Measurements from ENCODE around the gene BSPRY.

BSPRY gene

DNA sequence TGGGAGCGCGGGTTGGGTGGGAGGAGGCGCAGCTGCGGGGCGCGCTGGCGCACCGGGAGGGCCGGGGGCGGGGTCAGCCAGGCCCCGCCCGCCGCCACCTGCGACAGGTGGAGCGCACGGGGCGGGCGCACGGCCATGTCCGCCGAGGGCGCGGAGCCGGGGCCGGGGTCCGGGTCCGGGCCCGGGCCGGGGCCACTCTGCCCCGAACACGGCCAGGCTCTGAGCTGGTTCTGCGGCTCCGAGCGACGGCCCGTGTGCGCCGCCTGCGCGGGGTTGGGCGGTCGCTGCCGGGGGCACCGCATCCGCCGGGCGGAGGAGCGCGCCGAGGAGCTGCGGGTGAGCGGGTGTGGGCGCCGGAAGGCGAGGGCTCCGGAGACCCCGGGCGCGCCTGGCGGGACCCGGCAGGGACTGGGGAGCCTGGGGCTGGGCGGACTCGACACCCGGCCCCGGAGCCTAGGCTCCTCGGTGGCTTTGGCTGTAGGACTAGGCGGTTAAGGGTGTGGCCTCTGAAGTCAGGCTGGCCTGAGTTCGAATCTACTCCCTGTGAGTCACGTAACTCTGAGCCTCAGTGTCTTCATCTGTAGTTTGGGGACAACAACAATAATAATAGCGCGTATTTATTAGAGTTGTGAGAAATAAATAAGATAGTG lies at the start of gene BSPRY:
BSPRY (plus strand) TSS at position 97 of the 650 bp plus-strand sequence; CDS start at position 136, 39 bp downstream.
- no peak for TF ChIP-seq GATA3 (IDR thresholded peaks at IDR 0.05; ENCODE audit: low read depth, low read length)
- no peak for TF ChIP-seq GATA2 (IDR thresholded peaks at IDR 0.05; ENCODE audit: low read depth, low read length)

DNA sequence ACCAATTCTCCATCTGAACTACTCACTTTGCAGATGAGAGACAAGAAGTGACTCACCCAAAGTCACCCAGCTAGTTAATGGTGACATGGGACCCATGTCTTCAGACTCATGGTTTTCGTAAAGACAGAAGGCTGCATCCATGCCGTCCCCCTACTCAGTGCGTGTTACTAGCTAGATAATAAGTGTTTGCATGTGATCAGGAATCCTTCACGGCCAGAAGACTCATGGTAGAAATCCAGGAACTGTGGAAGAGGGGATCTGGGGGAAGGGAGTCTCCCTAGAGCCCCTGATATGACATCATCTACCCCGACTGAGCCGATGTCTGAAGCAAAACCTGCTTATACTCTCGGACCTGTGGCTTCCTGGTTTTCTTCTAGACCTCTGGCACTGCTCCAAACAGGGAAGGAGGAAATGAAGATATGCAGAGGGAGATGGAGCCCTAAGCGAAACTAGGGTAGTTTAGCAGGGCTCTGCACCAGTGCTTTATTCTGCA lies 49.5 kb upstream of the BSPRY start:
- TF ChIP-seq GATA3 (IDR thresholded peaks at IDR 0.05; ENCODE audit: low read depth, low read length) (no peak), GATA2 (IDR thresholded peaks at IDR 0.05; ENCODE audit: low read depth, low read length) (no peak)

DNA sequence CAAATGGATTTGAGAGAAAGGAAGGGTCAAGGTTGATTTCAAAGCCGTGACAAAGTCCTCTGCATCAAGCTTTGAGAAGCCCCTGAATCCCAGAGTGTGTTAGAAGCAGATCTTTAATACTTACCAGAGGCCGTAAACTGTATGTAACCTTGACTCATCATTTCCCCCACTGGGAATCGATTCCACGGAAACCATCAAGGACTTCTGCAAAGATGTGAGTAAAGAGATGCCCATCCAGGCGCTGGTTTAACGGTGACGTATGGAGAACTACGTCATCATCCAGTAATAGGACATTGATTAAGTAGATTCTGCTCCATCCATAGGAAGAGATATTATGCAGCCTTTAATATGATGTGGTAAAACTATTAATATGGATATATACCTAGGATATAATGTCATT lies 47.8 kb upstream of the BSPRY start:
- TF ChIP-seq GATA3 (IDR thresholded peaks at IDR 0.05; ENCODE audit: low read depth, low read length), result no peak
- TF ChIP-seq GATA2 (IDR thresholded peaks at IDR 0.05; ENCODE audit: low read depth, low read length), result no peak

DNA sequence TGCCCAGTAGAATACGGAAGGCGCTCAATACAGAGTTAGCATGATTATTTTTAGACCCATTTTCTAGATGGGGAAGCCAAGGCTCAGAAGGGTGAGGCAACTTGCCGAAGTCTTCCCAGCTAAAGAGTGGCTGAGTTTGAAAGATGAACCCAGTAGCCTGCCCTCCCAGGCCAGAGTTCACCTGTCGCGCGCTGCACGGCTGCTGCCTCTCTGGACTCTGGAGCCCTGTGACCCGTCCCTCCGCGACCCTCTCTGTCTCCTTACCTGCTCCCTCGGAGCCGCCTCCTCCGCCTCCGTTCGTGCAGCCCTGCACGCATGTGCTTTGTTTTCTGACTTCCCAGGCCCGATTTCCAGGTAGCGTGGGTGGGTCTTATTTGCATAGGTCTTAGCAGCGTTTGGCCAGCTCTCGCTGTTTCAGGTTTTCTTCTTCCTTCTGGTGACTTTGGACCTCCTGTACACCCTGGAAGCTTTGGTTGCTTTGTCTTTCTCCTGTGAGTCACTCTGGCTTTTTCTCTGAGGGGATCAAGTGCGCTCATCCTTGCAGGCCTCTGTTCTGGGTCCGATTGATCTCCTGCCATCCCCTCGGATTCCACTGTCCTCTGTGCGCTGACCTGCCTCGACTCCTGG lies 46.4 kb upstream of the BSPRY start, which contains the start of gene RNF183:
RNF183 (minus strand) TSS at position 585 of the 627 bp plus-strand sequence. CDS start 5,192 bp downstream, outside the sequence.
- no peak for TF ChIP-seq GATA2 (IDR thresholded peaks at IDR 0.05; ENCODE audit: low read depth, low read length)
- TF ChIP-seq GATA3 (IDR thresholded peaks at IDR 0.05; ENCODE audit: low read depth, low read length), result no peak

DNA sequence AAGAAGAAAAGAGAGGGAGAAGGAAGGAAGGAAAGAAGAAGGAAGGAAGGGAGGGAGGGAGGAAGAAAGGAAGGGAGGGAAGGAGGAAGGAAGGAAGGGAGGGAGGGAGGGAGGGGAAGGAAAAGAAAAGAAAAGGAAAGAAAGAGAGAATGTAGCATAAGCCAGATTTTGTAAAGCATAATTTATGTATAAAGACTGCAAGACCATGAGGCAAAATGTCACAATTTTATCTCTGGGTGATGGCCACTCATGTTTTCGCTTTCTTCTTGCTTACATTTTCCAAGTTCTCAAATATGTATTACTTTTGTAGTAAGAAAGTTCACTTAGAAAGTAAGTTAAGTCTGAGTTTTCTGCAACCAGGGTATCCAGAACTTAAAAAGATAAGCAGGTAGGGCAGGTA lies 42.8 kb upstream of the BSPRY start:
- TF ChIP-seq GATA3 (IDR thresholded peaks at IDR 0.05; ENCODE audit: low read depth, low read length), result no peak
- no peak for TF ChIP-seq GATA2 (IDR thresholded peaks at IDR 0.05; ENCODE audit: low read depth, low read length)

DNA sequence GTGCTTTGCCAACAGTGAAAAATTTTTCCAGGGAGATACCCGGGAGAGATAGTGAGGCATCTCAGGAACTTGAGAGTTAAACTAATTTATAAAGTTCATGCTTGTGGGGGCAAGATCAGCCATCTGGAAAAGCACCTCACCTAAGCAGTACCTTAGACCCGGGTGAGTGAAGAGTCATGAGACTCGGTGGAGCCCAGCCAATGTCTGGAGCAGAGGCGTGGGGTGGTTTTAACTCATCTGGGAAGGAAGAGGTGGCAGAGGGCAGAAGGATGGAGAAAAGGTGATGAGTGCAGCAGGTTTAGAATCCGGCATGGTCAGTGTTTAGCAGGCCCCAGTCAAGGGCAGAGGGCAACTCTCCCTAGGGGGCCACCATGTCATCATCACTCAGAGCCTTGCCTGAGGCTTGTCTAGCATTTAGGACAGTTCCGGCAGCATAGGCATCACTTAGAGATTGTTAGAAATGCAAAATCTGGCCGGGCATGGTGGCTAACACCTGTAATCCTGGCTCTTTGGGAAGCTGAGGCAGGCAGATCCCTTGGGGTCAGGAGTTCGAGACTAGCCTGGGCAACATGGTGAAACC lies 41.9 kb upstream of the BSPRY start:
- TF ChIP-seq GATA2 (IDR thresholded peaks at IDR 0.05; ENCODE audit: low read depth, low read length) (no peak), GATA3 (IDR thresholded peaks at IDR 0.05; ENCODE audit: low read depth, low read length) (no peak)

DNA sequence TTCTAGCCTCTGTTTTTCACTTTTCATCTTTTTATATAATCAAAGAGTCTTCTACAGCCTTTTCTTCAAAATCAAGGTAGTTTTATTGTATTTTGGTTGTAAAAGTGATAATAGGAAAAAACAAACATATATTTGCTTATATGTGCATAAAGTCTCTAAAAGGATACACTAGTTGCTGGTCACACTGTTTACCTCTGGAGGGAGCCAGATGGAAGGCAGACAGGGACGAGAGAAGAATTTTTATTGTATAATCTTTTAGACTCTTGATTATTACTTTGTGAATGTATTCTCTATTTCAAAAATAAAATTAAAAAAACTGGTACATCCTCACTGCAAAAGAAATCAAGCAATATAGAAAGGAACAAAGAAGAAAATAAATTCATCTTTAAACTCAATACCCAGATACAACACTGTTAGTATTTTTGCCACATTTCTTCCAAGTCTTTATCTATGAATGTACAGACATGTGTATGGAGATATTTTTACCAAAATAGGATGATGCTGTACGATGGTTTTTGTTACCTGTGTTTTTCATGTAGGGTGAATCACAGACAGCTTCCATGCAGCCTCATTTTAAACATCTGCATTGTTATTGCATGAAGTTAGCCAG lies 40.0 kb upstream of the BSPRY start:
- TF ChIP-seq GATA2 (IDR thresholded peaks at IDR 0.05; ENCODE audit: low read depth, low read length) (no peak), GATA3 (IDR thresholded peaks at IDR 0.05; ENCODE audit: low read depth, low read length) (no peak)

DNA sequence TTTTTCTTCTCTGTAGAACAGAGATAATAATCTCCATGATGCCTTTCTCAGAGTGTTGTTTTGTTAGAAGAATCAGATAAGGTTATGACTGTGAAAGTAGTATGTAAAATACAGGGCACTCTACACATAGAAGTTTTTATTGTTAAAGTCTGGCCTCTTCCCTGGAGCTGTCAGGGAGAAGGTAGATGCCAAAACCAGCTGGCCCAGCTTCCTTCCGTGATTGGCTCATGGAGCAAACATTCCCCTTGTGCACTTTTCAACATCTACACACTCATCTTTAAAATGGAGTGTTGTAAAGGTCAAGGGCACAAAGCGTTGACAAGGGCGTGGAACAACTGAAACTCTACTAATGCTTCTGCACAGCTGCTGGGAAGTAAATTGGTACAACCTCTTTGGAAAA lies 38.8 kb upstream of the BSPRY start:
- no peak for TF ChIP-seq GATA3 (IDR thresholded peaks at IDR 0.05; ENCODE audit: low read depth, low read length)
- no peak for TF ChIP-seq GATA2 (IDR thresholded peaks at IDR 0.05; ENCODE audit: low read depth, low read length)

DNA sequence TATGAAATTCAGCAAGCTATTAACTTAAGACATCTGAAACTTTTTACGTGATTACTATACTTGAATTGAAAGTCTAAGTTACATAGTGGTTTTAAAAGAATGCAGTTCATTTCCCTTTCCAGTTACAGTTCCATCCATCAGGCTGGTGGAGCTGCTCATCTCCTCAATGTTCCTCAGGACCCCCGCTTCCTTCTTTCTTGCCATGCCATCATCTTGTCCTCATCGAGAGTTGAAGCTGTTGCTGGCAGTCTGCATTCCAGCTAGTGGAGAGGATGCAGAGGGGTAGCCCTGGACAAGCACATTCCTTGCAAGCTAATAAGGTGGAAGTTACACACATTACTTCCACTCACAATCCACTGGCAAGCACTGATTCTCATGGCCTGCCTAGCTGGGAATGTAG lies 37.4 kb upstream of the BSPRY start:
- no peak for TF ChIP-seq GATA3 (IDR thresholded peaks at IDR 0.05; ENCODE audit: low read depth, low read length)
- TF ChIP-seq GATA2 (IDR thresholded peaks at IDR 0.05; ENCODE audit: low read depth, low read length), result no peak

DNA sequence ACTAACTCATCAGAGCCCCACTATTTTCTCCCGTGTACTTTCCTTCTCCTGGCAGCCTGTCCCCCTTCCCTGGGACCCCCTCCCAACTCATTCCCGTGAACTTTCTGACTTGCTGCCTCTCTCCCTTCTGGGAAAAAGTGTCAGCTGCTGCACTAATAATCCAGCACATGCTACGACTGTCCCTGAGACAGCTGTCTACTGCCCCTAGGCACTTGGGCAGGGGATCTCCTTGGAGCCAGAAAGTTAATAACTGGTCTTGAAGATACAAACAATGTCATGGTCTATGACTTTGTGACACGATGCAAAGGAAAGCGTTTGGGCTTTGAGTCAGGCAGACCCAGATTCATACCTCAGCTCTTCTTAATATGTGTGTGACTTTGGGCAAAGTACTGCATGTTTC lies 36.1 kb upstream of the BSPRY start:
- TF ChIP-seq GATA3 (IDR thresholded peaks at IDR 0.05; ENCODE audit: low read depth, low read length) (no peak), GATA2 (IDR thresholded peaks at IDR 0.05; ENCODE audit: low read depth, low read length) (no peak)

DNA sequence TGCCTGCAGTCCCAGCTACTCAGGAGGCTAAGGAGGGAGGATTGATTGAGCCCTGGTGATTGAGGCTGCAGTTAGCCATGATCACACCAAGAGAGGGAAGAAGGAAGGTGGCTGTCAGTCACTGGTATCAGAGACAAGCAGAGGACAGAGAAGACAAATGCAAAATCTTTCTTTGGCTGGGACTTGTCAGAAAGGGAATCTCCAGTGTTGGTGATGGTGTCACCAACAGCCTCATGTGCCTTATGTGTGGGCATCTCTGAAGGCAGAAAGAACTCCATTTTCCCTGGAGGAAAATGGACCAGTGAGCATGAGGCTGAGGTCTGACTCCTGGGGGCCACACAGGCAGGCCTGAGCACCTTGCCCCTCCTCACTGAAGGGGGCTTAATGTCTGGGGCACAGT lies 34.1 kb upstream of the BSPRY start:
- TF ChIP-seq GATA2 (IDR thresholded peaks at IDR 0.05; ENCODE audit: low read depth, low read length) (no peak), GATA3 (IDR thresholded peaks at IDR 0.05; ENCODE audit: low read depth, low read length) (no peak)

DNA sequence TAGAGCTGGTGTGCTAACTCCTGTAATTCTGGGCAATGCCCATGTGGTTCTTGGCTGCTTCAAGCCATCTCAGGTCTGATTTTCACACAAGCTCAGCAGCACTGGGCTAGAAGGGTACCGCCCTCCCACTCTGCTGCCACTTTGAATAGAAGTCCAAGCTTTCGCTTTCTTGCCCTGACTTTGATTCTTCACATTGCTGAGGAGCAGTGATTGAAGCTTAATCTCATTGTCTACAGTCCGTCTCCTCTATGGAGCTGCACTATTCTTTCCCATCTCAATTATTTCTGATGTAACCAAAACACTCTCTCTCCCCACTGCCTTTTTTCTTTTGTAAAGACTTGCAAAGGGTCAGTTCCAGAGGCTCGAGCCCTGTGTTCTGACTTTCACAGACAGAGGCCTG lies 33.3 kb upstream of the BSPRY start:
- TF ChIP-seq GATA2 (IDR thresholded peaks at IDR 0.05; ENCODE audit: low read depth, low read length), result no peak
- no peak for TF ChIP-seq GATA3 (IDR thresholded peaks at IDR 0.05; ENCODE audit: low read depth, low read length)

DNA sequence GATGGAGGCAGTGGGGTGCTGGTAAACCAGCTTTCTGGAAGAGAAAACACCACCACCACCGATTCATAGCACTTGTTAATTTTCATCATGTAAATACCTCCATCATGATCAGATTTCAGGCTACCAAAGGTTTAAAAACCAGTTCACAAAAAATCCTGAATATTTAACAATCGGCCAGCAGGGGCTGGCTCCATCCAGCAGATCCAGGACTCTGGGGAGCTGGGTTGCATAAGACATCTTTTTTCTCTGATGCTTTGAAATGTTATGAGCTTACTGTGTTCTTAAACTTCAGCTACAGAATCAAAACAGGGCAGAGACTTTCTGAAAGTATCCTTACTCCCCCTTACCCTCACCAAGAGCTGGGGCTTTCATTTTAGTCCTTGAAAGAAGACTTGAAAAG lies 31.6 kb upstream of the BSPRY start:
- TF ChIP-seq GATA3 (IDR thresholded peaks at IDR 0.05; ENCODE audit: low read depth, low read length), result no peak
- TF ChIP-seq GATA2 (IDR thresholded peaks at IDR 0.05; ENCODE audit: low read depth, low read length), result no peak

DNA sequence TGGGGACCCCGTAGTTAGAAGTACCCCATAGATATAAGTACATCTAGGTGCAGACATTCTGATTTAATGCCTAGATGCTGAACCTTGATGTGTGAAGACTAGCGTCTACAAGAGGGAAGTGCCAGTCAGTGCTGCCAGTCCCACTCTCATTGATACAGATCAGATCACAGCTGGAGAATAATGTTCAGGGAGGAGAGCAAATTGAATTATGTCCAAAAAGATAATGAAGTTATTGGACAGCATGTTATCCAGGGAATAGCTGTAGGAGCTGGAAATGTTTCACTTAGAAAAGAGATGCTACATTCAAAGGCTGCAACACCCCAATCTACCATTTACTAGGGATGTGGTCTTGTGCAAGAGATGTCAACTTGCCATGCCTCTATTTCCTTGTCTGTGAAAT lies 30.3 kb upstream of the BSPRY start:
- peak; percentile 65 for TF ChIP-seq GATA3 (IDR thresholded peaks at IDR 0.05; ENCODE audit: low read depth, low read length)
- TF ChIP-seq GATA2 (IDR thresholded peaks at IDR 0.05; ENCODE audit: low read depth, low read length), result peak; percentile 84
